Pulmonary artery endothelial cell (primary cell): ENCODE data around the gene HOXA5. TPM values are rescaled to one million over a fixed set of nuclear protein-coding genes. Genes with fewer than 3 reads are reported as not detected.

Experiments
- DNase-seq: peaks from one replicate; pipeline ENCODE4 v3.0.0-alpha.2; 2011; ENCODE audit warnings: low read depth, low spot score
- total RNA-seq: library from RNA; depleted of rRNA; stranded (reverse); fragments of >200 nt; gene quantifications from 2 replicates; pipeline ENCODE4 v1.2.3, GENCODE V29; 2014

HOXA5 gene
- total RNA-seq, 1 donor from 2014 or later, result 5.9 TPM

GRCh38 chr7:27137640-27138315 is 5.7 kb downstream of the HOXA5 start:
- DNase-seq, result no peak

- DNase-seq, result no peak
Measured at GRCh38 chr7:27134392-27134791, 9.1 kb downstream of the HOXA5 start.

GRCh38 chr7:27133409-27134231 is 9.9 kb downstream of the HOXA5 start:
- DNase-seq, result no peak

GRCh38 chr7:27132978-27133377 is 10.5 kb downstream of the HOXA5 start:
- no peak for DNase-seq

- no peak for DNase-seq
Measured at GRCh38 chr7:27132214-27132613, 11.3 kb downstream of the HOXA5 start.

- DNase-seq, result no peak
Measured at GRCh38 chr7:27131390-27131819, 12.1 kb downstream of the HOXA5 start.

- DNase-seq, result peak; percentile 67
Measured at GRCh38 chr7:27130540-27131389, 12.7 kb downstream of the HOXA5 start, which contains the start of gene HOXA4. HOXA4 (minus strand) TSS chr7:27130757; CDS start chr7:27130733, 24 bp downstream.

- DNase-seq, result no peak
Measured at GRCh38 chr7:27129729-27130539, 13.5 kb downstream of the HOXA5 start.

GRCh38 chr7:27128776-27129728 is 14.4 kb downstream of the HOXA5 start:
- DNase-seq, result no peak

GRCh38 chr7:27128034-27128433 is 15.4 kb downstream of the HOXA5 start:
- no peak for DNase-seq

GRCh38 chr7:27126596-27127327 is 16.7 kb downstream of the HOXA5 start:
- DNase-seq, result no peak

- no peak for DNase-seq
Measured at GRCh38 chr7:27125986-27126394, 17.5 kb downstream of the HOXA5 start.

- no peak for DNase-seq
Measured at GRCh38 chr7:27124902-27125689, 18.4 kb downstream of the HOXA5 start.

- no peak for DNase-seq
Measured at GRCh38 chr7:27124096-27124901, 19.2 kb downstream of the HOXA5 start.

- no peak for DNase-seq
Measured at GRCh38 chr7:27123477-27124053, 19.9 kb downstream of the HOXA5 start.

GRCh38 chr7:27123007-27123476 is 20.4 kb downstream of the HOXA5 start:
- DNase-seq, result no peak
